Measurements from ENCODE around the gene CYP39A1. TPM values are rescaled to one million over a fixed set of nuclear protein-coding genes. Genes with fewer than 3 reads are reported as not detected.

The CYP39A1 gene, protein sequence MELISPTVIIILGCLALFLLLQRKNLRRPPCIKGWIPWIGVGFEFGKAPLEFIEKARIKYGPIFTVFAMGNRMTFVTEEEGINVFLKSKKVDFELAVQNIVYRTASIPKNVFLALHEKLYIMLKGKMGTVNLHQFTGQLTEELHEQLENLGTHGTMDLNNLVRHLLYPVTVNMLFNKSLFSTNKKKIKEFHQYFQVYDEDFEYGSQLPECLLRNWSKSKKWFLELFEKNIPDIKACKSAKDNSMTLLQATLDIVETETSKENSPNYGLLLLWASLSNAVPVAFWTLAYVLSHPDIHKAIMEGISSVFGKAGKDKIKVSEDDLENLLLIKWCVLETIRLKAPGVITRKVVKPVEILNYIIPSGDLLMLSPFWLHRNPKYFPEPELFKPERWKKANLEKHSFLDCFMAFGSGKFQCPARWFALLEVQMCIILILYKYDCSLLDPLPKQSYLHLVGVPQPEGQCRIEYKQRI
- not detected for total RNA-seq

DNA sequence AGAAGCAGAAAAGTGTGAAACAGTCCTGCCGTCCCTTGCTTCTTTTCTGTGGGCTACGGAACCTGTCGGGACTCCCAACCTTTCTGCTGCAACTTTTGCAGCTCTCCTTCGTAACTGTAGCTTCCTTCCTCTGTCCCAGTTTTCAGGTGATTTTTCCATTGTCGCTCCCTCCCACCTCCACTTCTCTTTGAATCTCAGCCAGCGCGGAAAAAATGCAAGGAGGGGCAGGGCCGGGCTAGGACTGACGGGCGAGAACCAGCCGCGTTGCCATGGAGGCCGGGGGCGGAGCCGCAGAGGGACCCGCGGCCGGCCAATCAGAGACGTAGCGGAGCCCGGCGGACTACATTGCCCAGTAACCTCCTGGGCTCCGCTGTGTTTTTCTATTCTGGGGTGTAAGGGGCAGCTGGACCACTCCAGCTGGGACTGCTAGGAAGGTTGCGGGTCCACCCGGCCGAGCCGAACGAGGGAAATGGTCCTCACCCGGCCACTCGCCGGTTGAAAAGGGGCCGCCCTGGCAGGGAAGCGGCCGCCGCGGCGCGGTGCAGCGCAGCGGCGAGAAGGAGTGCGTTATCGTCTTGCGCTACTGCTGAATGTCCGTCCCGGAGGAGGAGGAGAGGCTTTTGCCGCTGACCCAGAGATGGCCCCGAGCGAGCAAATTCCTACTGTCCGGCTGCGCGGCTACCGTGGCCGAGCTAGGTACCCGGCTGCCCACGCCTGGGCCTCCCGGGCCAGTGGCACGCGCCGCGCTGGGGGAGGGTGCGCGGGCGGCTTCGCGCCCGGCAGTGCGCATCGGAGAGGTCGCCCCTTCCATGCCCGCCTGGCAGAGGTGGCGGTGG lies at the start of gene CYP39A1, which contains the start of gene SLC25A27:
Gene CYP39A1 (minus strand): TSS at position 216 of the 836 bp plus-strand sequence. CDS start 236 bp downstream, outside the sequence.
Gene SLC25A27 (plus strand): TSS at position 373 of the 836 bp plus-strand sequence. CDS start 218 bp downstream, at position 591.
- peaks cover 15% of the 10 kb centered on the region for H3K4me1 Mint-ChIP-seq (ENCODE audit: low read depth)
- ATAC-seq (replicated peaks in 1 of 2) (peak; percentile 99 to 100), DNase-seq (peak; percentile 87 to 88)
- peak within 1 kb of the TSS; percentile 94 for H3K4me3 Mint-ChIP-seq
- no peak within 1 kb of the TSS for H3K27ac Mint-ChIP-seq
- H3K9me3 Mint-ChIP-seq: peaks cover 0 to 1% of the 10 kb centered on the region in 2 donors
- H3K27me3 Mint-ChIP-seq (ENCODE audit: low read depth): peaks cover 38% of the 10 kb centered on the region
- no peaks in the 10 kb centered on the region for H3K36me3 Mint-ChIP-seq (ENCODE audit: insufficient read depth in 2 of 2)

DNA sequence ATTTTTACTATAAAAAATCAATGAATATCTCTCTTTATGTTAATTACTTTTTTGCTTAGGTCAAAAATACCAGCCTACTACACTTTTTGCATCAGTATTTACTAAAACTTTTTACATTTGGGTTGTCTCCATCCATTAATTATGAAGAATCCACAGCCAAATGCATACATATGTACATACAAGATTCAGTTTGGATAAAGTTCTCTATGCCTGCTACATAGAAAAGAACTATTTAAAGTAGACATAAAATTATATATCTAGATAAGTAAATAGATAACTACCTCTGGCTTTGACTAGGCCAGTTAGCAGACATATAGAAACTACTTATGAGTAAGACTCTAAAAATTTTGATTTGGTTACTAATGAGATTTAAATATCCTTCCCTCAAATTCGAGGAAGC lies 47.4 kb upstream of the CYP39A1 start:
- H3K9me3 Mint-ChIP-seq: no peaks in the 10 kb centered on the region
- no peak for DNase-seq
- H3K27ac Mint-ChIP-seq: no peak overlapping the region
- peaks cover 15% of the 10 kb centered on the region for H3K27me3 Mint-ChIP-seq (ENCODE audit: low read depth)
- ATAC-seq (replicated peaks in 1 of 2): no peak
- no peak overlapping the region for H3K4me3 Mint-ChIP-seq
- peaks cover 12% of the 10 kb centered on the region for H3K4me1 Mint-ChIP-seq (ENCODE audit: low read depth)
- no peaks in the 10 kb centered on the region for H3K36me3 Mint-ChIP-seq (ENCODE audit: insufficient read depth in 2 of 2)

DNA sequence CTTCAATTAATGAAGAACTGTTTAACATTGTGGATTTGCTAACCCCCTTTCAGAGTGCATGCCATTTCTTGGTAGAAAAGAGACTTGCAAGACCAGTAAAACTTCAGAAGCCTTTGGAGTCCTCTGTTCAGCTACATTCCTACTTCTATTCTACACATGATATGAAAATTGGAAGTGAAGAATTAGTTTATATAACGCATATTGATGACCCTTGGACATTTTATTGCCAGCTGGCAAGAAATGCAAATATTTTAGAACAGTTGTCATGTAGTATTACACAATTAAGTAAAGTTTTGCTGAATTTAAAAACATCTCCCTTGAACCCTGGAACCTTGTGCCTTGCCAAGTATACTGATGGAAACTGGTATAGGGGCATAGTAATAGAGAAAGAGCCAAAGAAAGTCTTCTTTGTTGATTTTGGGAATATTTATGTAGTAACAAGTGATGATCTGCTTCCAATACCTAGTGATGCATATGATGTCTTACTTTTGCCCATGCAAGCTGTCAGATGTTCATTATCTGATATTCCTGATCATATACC lies 38.4 kb upstream of the CYP39A1 start:
- ATAC-seq (replicated peaks in 1 of 2): no peak
- H3K4me3 Mint-ChIP-seq: no peak overlapping the region
- H3K9me3 Mint-ChIP-seq: no peaks in the 10 kb centered on the region
- H3K4me1 Mint-ChIP-seq (ENCODE audit: low read depth): no peaks in the 10 kb centered on the region
- H3K36me3 Mint-ChIP-seq (ENCODE audit: insufficient read depth in 2 of 2): no peaks in the 10 kb centered on the region
- H3K27me3 Mint-ChIP-seq (ENCODE audit: low read depth): peaks cover 26% of the 10 kb centered on the region
- H3K27ac Mint-ChIP-seq: no peak overlapping the region
- no peak for DNase-seq

DNA sequence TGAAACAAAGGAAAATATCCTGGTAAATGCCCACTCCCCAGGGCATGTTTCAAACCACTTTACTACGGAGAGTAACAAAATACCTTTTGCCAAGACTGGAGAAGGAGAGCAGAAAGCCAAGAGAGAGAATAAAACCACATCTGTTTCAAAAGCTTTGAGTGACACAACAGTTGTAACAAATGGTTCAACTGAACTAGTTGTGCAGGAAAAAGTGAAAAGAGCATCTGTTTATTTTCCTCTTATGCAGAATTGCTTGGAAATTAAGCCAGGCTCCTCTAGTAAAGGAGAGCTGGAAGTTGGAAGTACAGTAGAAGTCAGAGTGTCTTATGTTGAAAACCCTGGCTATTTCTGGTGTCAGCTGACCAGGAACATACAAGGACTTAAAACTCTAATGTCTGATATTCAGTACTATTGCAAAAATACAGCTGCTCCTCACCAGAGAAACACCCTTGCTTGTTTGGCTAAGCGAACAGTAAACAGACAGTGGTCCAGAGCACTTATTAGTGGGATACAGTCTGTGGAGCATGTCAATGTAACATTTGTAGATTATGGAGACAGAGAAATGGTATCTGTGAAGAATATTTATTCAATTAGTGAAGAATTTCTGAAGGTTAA lies 37.6 kb upstream of the CYP39A1 start:
- Mint-ChIP-seq H3K27me3 (ENCODE audit: low read depth) (peaks cover 26% of the 10 kb centered on the region), H3K4me1 (ENCODE audit: low read depth) (no peaks in the 10 kb centered on the region)

DNA sequence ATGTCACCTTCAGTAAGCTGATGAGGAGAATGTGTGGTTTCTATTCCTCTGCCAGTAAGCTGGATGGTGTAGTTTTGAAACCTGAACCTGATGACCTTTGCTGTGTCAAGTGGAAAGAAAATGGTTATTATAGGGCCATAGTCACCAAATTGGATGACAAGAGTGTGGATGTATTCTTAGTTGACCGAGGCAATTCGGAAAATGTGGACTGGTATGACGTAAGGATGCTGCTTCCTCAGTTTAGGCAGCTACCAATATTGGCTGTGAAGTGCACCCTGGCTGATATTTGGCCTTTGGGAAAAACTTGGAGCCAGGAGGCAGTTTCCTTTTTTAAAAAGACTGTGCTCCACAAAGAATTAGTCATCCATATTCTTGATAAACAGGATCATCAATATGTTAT lies 37.0 kb upstream of the CYP39A1 start:
- Mint-ChIP-seq H3K27me3 (ENCODE audit: low read depth) (peaks cover 26% of the 10 kb centered on the region), H3K4me3 (no peak overlapping the region)
- ATAC-seq (replicated peaks in 1 of 2): no peak

More for the DNA sequence above, 37.6 kb upstream of the CYP39A1 start:
- Mint-ChIP-seq H3K9me3 (no peaks in the 10 kb centered on the region), H3K27ac (no peak overlapping the region), H3K4me3 (no peak overlapping the region), H3K36me3 (ENCODE audit: insufficient read depth in 2 of 2) (no peaks in the 10 kb centered on the region)
- DNase-seq (no peak), ATAC-seq (replicated peaks in 1 of 2) (no peak)

DNA sequence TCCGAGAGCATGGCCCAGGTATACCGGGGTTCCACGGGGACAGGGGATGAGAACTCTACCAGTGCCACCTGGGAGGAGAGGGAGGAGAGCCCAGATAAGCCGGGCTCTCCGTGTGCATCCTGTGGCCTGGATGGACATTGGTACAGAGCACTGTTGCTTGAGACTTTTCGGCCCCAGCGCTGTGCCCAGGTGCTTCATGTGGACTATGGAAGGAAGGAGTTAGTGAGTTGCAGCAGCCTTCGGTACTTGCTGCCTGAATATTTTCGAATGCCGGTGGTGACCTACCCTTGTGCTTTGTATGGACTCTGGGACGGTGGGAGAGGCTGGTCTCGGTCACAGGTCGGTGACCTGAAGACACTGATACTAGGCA lies 36.3 kb upstream of the CYP39A1 start:
- H3K27ac Mint-ChIP-seq: no peak overlapping the region
- H3K4me1 Mint-ChIP-seq (ENCODE audit: low read depth): no peaks in the 10 kb centered on the region
- H3K9me3 Mint-ChIP-seq: no peaks in the 10 kb centered on the region
- H3K27me3 Mint-ChIP-seq (ENCODE audit: low read depth): peaks cover 25% of the 10 kb centered on the region
- DNase-seq (no peak), ATAC-seq (replicated peaks in 1 of 2) (no peak)
- no peaks in the 10 kb centered on the region for H3K36me3 Mint-ChIP-seq (ENCODE audit: insufficient read depth in 2 of 2)
- no peak overlapping the region for H3K4me3 Mint-ChIP-seq

More for the DNA sequence above, 37.0 kb upstream of the CYP39A1 start:
- Mint-ChIP-seq H3K36me3 (ENCODE audit: insufficient read depth in 2 of 2) (no peaks in the 10 kb centered on the region), H3K27ac (no peak overlapping the region), H3K9me3 (no peaks in the 10 kb centered on the region), H3K4me1 (ENCODE audit: low read depth) (no peaks in the 10 kb centered on the region)
- no peak for DNase-seq

DNA sequence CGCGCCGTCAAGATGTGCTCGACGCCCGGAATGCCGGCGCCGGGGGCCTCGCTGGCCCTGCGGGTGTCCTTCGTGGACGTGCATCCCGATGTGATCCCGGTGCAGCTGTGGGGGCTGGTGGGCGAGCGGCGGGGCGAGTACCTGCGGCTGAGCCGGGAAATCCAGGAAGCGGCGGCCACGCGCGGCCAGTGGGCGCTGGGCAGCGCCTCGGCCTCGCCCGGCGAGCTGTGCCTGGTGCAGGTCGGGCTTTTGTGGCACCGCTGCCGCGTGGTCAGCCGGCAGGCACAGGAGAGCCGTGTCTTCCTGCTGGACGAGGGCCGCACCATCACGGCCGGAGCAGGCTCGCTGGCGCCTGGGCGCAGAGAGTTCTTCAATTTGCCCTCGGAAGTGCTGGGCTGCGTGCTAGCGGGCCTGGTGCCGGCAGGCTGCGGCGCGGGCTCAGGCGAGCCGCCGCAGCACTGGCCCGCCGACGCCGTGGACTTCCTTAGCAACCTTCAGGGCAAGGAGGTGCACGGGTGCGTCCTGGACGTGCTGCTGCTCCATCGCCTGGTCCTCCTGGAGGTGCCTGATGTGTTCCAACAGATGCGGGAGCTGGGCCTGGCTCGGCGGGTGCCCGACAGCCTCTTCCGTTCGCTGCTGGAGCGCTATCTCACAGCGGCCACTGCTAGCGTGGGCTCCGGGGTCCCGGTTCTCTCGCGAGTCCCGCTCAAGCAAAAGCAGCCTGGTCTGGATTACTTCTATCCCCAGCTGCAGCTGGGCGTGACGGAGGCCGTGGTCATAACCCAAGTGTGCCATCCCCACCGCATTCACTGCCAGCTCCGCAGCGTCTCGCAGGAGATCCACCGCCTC lies 35.7 kb upstream of the CYP39A1 start:
- H3K27me3 Mint-ChIP-seq (ENCODE audit: low read depth): peaks cover 20% of the 10 kb centered on the region
- ATAC-seq (replicated peaks in 1 of 2) (no peak), DNase-seq (no peak)
- no peaks in the 10 kb centered on the region for H3K36me3 Mint-ChIP-seq (ENCODE audit: insufficient read depth in 2 of 2)
- H3K27ac Mint-ChIP-seq: no peak overlapping the region
- H3K9me3 Mint-ChIP-seq: no peaks in the 10 kb centered on the region
- H3K4me3 Mint-ChIP-seq: no peak overlapping the region
- no peaks in the 10 kb centered on the region for H3K4me1 Mint-ChIP-seq (ENCODE audit: low read depth)

DNA sequence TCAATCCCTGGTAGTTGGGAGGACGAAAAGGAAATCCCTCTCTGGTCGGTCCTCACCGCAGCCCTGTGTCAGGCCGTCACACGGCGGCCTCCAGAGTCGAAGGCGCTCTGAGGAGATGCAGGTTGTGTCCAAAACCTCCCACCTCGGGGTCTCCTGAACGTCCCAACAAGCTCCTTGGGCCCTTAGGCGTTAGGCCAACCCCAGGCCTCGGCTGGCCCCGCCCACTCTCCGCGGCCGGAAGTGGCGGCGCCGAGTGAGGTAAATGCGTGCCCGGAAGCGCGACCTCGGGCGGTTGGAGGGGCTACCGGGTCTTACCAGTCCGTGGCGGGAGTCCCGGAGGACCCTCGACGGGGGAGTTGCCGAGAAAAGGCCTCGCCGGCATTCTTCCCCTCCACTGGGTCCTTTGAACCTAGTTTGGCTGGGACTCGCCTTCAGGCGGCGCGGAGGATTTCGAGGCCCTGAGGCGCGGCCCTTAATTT lies 35.0 kb upstream of the CYP39A1 start, which contains the start of gene TDRD6:
Gene TDRD6 (plus strand): TSS at position 267 of the 479 bp plus-strand sequence. CDS start 244 bp downstream, outside the sequence.
- H3K27ac Mint-ChIP-seq: no peak within 1 kb of the TSS
- DNase-seq: no peak
- H3K36me3 Mint-ChIP-seq (ENCODE audit: insufficient read depth in 2 of 2): no peaks in the 10 kb centered on the region
- no peaks in the 10 kb centered on the region for H3K9me3 Mint-ChIP-seq
- peaks cover 20% of the 10 kb centered on the region for H3K27me3 Mint-ChIP-seq (ENCODE audit: low read depth)
- no peak within 1 kb of the TSS for H3K4me3 Mint-ChIP-seq
- no peak for ATAC-seq (replicated peaks in 1 of 2)
- no peaks in the 10 kb centered on the region for H3K4me1 Mint-ChIP-seq (ENCODE audit: low read depth)

DNA sequence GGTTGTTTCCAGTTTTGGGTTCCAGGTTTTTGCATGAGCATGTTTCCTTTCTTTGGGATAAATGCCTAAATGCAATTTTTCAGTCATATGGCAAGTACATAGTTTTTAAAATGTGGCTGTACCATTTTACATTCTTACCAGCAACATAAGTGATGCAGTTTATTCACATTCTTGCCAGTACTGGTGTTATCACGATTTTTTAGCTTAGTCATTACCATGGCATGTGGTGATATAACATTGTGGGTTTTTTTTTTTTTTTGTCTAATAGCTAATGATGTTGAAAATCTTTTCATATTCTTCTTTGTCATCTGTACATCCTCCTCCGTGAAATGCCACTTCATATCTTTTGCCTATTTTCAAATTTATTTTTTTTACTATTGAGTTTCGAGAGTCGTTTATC lies 32.2 kb upstream of the CYP39A1 start:
- no peak overlapping the region for H3K27ac Mint-ChIP-seq
- H3K9me3 Mint-ChIP-seq: no peaks in the 10 kb centered on the region
- H3K4me3 Mint-ChIP-seq: no peak overlapping the region
- peaks cover 23% of the 10 kb centered on the region for H3K27me3 Mint-ChIP-seq (ENCODE audit: low read depth)
- DNase-seq (no peak), ATAC-seq (replicated peaks in 1 of 2) (no peak)
- H3K4me1 Mint-ChIP-seq (ENCODE audit: low read depth): no peaks in the 10 kb centered on the region
- H3K36me3 Mint-ChIP-seq (ENCODE audit: insufficient read depth in 2 of 2): no peaks in the 10 kb centered on the region

DNA sequence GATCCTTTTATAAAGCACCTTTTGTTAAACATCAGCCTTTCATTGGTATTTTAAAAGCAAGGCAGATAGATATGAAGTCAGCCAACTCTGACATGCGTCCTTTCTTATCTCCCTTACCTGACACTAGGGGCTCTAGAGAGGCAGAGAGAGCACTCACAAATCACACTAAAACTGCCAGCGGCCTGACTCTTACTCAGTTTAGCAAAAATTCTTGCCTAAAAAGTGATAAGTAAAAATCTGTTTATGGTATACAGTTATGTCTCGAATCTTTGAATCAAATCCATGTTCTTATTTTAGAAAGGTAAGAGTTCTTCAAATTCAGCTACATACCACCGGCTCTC lies 24.7 kb upstream of the CYP39A1 start:
- Mint-ChIP-seq H3K36me3 (ENCODE audit: insufficient read depth in 2 of 2) (no peaks in the 10 kb centered on the region), H3K27ac (no peak overlapping the region), H3K4me3 (no peak overlapping the region), H3K4me1 (ENCODE audit: low read depth) (no peaks in the 10 kb centered on the region), H3K9me3 (no peaks in the 10 kb centered on the region), H3K27me3 (ENCODE audit: low read depth) (peaks cover 17% of the 10 kb centered on the region)
- ATAC-seq (replicated peaks in 1 of 2) (no peak), DNase-seq (no peak)

DNA sequence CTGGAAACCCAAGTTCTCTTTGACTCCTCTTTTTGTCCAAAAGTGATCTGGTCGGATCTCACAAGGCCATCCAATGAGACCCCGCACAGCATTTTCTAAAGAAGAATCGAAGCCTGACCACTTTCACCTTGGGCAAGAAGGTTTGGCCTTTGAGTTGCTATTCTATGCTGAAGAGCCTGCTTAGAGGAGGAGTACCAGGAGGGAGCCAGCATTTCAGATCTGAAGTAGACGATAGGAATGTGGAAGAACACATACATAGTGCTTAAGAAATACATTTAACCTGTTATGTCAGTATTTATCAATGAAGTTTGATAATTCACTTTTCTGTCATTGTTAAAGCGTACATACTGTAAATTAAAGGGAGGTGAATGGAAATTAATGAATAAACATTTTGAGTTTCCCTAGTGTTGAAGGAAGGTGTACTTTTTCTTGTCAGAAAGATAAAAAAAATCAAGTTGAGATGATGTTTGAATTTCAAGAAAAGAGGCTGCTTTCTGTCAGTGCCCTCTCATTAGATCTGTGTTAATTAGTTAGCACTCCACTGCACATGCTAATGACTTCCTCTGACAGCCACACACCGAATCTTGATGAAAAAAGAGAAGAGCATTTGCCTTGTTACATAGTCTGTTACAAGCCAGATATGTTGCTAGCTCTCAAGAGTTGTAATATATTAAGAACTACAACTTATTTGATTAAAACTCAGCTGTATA lies 24.1 kb upstream of the CYP39A1 start:
- DNase-seq: no peak
- H3K27me3 Mint-ChIP-seq (ENCODE audit: low read depth): peaks cover 14% of the 10 kb centered on the region

More for the DNA sequence above, 24.1 kb upstream of the CYP39A1 start:
- no peaks in the 10 kb centered on the region for H3K4me1 Mint-ChIP-seq (ENCODE audit: low read depth)
- no peak overlapping the region for H3K27ac Mint-ChIP-seq
- no peak overlapping the region for H3K4me3 Mint-ChIP-seq
- no peak for ATAC-seq (replicated peaks in 1 of 2)
- H3K36me3 Mint-ChIP-seq (ENCODE audit: insufficient read depth in 2 of 2): no peaks in the 10 kb centered on the region
- H3K9me3 Mint-ChIP-seq: no peaks in the 10 kb centered on the region
